ENCODE results near the gene TBX4. TPM values are rescaled to one million over a fixed set of nuclear protein-coding genes. Genes with fewer than 3 reads are reported as not detected.

Gene TBX4
- polyA plus RNA-seq: 10 to 100 TPM in 1 of 4 donors, not detected in 3; 16.8 TPM
- long read RNA-seq, donor 1: 0 reads
- long read RNA-seq, donor 2: 0 reads
- long read RNA-seq, donor 3: 0 reads
- long read RNA-seq, donor 4: 0 reads
- long read RNA-seq, donor 5: 0 reads
- long read RNA-seq, donor 6: 0 reads
- long read RNA-seq, donor 7: 0 reads
- long read RNA-seq, donor 8: 0 reads
- long read RNA-seq, donor 9: 0 reads
- long read RNA-seq, donor 10: 0 reads

GRCh38 chr17:61452301-61453290 is at the start of gene TBX4:
Gene TBX4 (plus strand): TSS chr17:61452422. CDS start chr17:61456491, 4,069 bp downstream.
- peaks cover 0 to 41% (median 0%) of the 10 kb centered on the region in 3 donors for H3K4me1 ChIP-seq (ENCODE audit: control insufficient read depth in 3 of 3, insufficient read depth in 2 of 3, low read depth in 1 of 3, low read length in 2 of 3)
- peaks cover 18 to 85% (median 57%) of the 10 kb centered on the region in 3 donors for H3K27me3 ChIP-seq (ENCODE audit: control insufficient read depth in 3 of 3, insufficient read depth in 3 of 3, low read length in 3 of 3)
- no peak within 1 kb of the TSS for H3K27ac ChIP-seq (ENCODE audit: low read depth in 1 of 3, low read length in 2 of 3)
- no peaks in the 10 kb centered on the region for H3K36me3 ChIP-seq (ENCODE audit: control insufficient read depth in 3 of 3, insufficient read depth in 2 of 3, low read depth in 1 of 3, low read length in 3 of 3)
- DNase-seq (peak in 1 of 2 donors; percentile 48), FAIRE-seq (peak; percentile 73)
- peak within 1 kb of the TSS in 1 of 3 donors; percentile 22 for H3K4me3 ChIP-seq (ENCODE audit: low read depth in 1 of 3, low read length in 3 of 3)
- WGBS, 3 donors: 5 to 11% (median 9%) methylated on average over 37 to 59 of the region's 59 CpGs
- H3K9me3 ChIP-seq (ENCODE audit: control insufficient read depth in 2 of 2, insufficient read depth in 1 of 2, low read depth in 1 of 2, low read length in 1 of 2): no peaks in the 10 kb centered on the region

- FAIRE-seq (no peak), DNase-seq (peak in 1 of 2 donors; percentile 67)
- H3K4me1 ChIP-seq (ENCODE audit: control insufficient read depth in 3 of 3, insufficient read depth in 2 of 3, low read depth in 1 of 3, low read length in 2 of 3): peaks cover 0 to 11% (median 5%) of the 10 kb centered on the region in 3 donors
- no peaks in the 10 kb centered on the region for H3K9me3 ChIP-seq (ENCODE audit: control insufficient read depth in 2 of 2, insufficient read depth in 1 of 2, low read depth in 1 of 2, low read length in 1 of 2)
- peak overlapping the region; percentile 20 to 41 (median 24) for H3K4me3 ChIP-seq (ENCODE audit: low read depth in 1 of 3, low read length in 3 of 3)
- 2 to 12% (median 4%) methylated on average over 52 to 55 of the region's 55 CpGs for WGBS, 3 donors
- H3K36me3 ChIP-seq (ENCODE audit: control insufficient read depth in 3 of 3, insufficient read depth in 2 of 3, low read depth in 1 of 3, low read length in 3 of 3): peaks cover 0 to 47% (median 0%) of the 10 kb centered on the region in 3 donors
- H3K27ac ChIP-seq (ENCODE audit: low read depth in 1 of 3, low read length in 2 of 3): peak overlapping the region in 1 of 3 donors; percentile 60
- peaks cover 38 to 93% (median 56%) of the 10 kb centered on the region in 3 donors for H3K27me3 ChIP-seq (ENCODE audit: control insufficient read depth in 3 of 3, insufficient read depth in 3 of 3, low read length in 3 of 3)
Observed at GRCh38 chr17:61402978-61403800, 49.0 kb upstream of the TBX4 start.

GRCh38 chr17:61403801-61404662 is 48.2 kb upstream of the TBX4 start:
- Histone ChIP-seq H3K27me3 (ENCODE audit: control insufficient read depth in 3 of 3, insufficient read depth in 3 of 3, low read length in 3 of 3) (peaks cover 42 to 93% (median 56%) of the 10 kb centered on the region in 3 donors), H3K9me3 (ENCODE audit: control insufficient read depth in 2 of 2, insufficient read depth in 1 of 2, low read depth in 1 of 2, low read length in 1 of 2) (no peaks in the 10 kb centered on the region), H3K36me3 (ENCODE audit: control insufficient read depth in 3 of 3, insufficient read depth in 2 of 3, low read depth in 1 of 3, low read length in 3 of 3) (peaks cover 0 to 53% (median 0%) of the 10 kb centered on the region in 3 donors), H3K27ac (ENCODE audit: low read depth in 1 of 3, low read length in 2 of 3) (peak overlapping the region in 1 of 3 donors; percentile 60), H3K4me1 (ENCODE audit: control insufficient read depth in 3 of 3, insufficient read depth in 2 of 3, low read depth in 1 of 3, low read length in 2 of 3) (peaks cover 0 to 17% (median 3%) of the 10 kb centered on the region in 3 donors), H3K4me3 (ENCODE audit: low read depth in 1 of 3, low read length in 3 of 3) (peak overlapping the region in 2 of 3 donors; percentile 20 to 24)
- WGBS, 3 donors: 7 to 17% (median 11%) methylated on average over 57 to 66 of the region's 66 CpGs
- FAIRE-seq (no peak), DNase-seq (peak in 1 of 2 donors; percentile 41)

GRCh38 chr17:61404663-61404912 is 47.6 kb upstream of the TBX4 start:
- peak overlapping the region in 1 of 3 donors; percentile 60 for H3K27ac ChIP-seq (ENCODE audit: low read depth in 1 of 3, low read length in 2 of 3)
- H3K9me3 ChIP-seq (ENCODE audit: control insufficient read depth in 2 of 2, insufficient read depth in 1 of 2, low read depth in 1 of 2, low read length in 1 of 2): no peaks in the 10 kb centered on the region
- FAIRE-seq (no peak), DNase-seq (no peak)
- H3K4me3 ChIP-seq (ENCODE audit: low read depth in 1 of 3, low read length in 3 of 3): peak overlapping the region in 2 of 3 donors; percentile 11 to 20
- peaks cover 0 to 53% (median 0%) of the 10 kb centered on the region in 3 donors for H3K36me3 ChIP-seq (ENCODE audit: control insufficient read depth in 3 of 3, insufficient read depth in 2 of 3, low read depth in 1 of 3, low read length in 3 of 3)
- peaks cover 37 to 91% (median 53%) of the 10 kb centered on the region in 3 donors for H3K27me3 ChIP-seq (ENCODE audit: control insufficient read depth in 3 of 3, insufficient read depth in 3 of 3, low read length in 3 of 3)
- WGBS, 3 donors: 6 to 17% (median 8%) methylated on average over 5 to 27 of the region's 27 CpGs
- H3K4me1 ChIP-seq (ENCODE audit: control insufficient read depth in 3 of 3, insufficient read depth in 2 of 3, low read depth in 1 of 3, low read length in 2 of 3): peaks cover 0 to 17% (median 0%) of the 10 kb centered on the region in 3 donors

GRCh38 chr17:61404913-61405685 is 47.1 kb upstream of the TBX4 start:
- DNase-seq (peak in 1 of 2 donors; percentile 35), FAIRE-seq (no peak)
- H3K9me3 ChIP-seq (ENCODE audit: control insufficient read depth in 2 of 2, insufficient read depth in 1 of 2, low read depth in 1 of 2, low read length in 1 of 2): no peaks in the 10 kb centered on the region
- WGBS, 3 donors: 9 to 22% (median 12%) methylated on average over 62 to 71 of the region's 71 CpGs
- peaks cover 33 to 95% (median 53%) of the 10 kb centered on the region in 3 donors for H3K27me3 ChIP-seq (ENCODE audit: control insufficient read depth in 3 of 3, insufficient read depth in 3 of 3, low read length in 3 of 3)
- peak overlapping the region; percentile 11 to 19 (median 11) for H3K4me3 ChIP-seq (ENCODE audit: low read depth in 1 of 3, low read length in 3 of 3)
- H3K27ac ChIP-seq (ENCODE audit: low read depth in 1 of 3, low read length in 2 of 3): peak overlapping the region in 1 of 3 donors; percentile 60
- peaks cover 0 to 17% (median 0%) of the 10 kb centered on the region in 3 donors for H3K4me1 ChIP-seq (ENCODE audit: control insufficient read depth in 3 of 3, insufficient read depth in 2 of 3, low read depth in 1 of 3, low read length in 2 of 3)
- peaks cover 0 to 53% (median 0%) of the 10 kb centered on the region in 3 donors for H3K36me3 ChIP-seq (ENCODE audit: control insufficient read depth in 3 of 3, insufficient read depth in 2 of 3, low read depth in 1 of 3, low read length in 3 of 3)

- Histone ChIP-seq H3K36me3 (ENCODE audit: control insufficient read depth in 3 of 3, insufficient read depth in 2 of 3, low read depth in 1 of 3, low read length in 3 of 3) (peaks cover 0 to 51% (median 0%) of the 10 kb centered on the region in 3 donors), H3K27me3 (ENCODE audit: control insufficient read depth in 3 of 3, insufficient read depth in 3 of 3, low read length in 3 of 3) (peaks cover 27 to 94% (median 57%) of the 10 kb centered on the region in 3 donors), H3K4me3 (ENCODE audit: low read depth in 1 of 3, low read length in 3 of 3) (no peak overlapping the region), H3K9me3 (ENCODE audit: control insufficient read depth in 2 of 2, insufficient read depth in 1 of 2, low read depth in 1 of 2, low read length in 1 of 2) (no peaks in the 10 kb centered on the region), H3K4me1 (ENCODE audit: control insufficient read depth in 3 of 3, insufficient read depth in 2 of 3, low read depth in 1 of 3, low read length in 2 of 3) (peaks cover 0 to 24% (median 0%) of the 10 kb centered on the region in 3 donors), H3K27ac (ENCODE audit: low read depth in 1 of 3, low read length in 2 of 3) (peak overlapping the region in 1 of 3 donors; percentile 15)
- 30 to 36% (median 31%) methylated on average over 29 to 37 of the region's 37 CpGs for WGBS, 3 donors
- DNase-seq (no peak), FAIRE-seq (no peak)
Observed at GRCh38 chr17:61405686-61406536, 46.3 kb upstream of the TBX4 start.

Data from small intestine (tissue), 16 donors.